ENCODE results near the gene FBXL17. TPM values are rescaled to one million over a fixed set of nuclear protein-coding genes. Genes with fewer than 3 reads are reported as not detected.

Gene FBXL17
- total RNA-seq, 4 donors from 2014 or later = 14.9 to 62.5 (median 20.6) TPM

DNA sequence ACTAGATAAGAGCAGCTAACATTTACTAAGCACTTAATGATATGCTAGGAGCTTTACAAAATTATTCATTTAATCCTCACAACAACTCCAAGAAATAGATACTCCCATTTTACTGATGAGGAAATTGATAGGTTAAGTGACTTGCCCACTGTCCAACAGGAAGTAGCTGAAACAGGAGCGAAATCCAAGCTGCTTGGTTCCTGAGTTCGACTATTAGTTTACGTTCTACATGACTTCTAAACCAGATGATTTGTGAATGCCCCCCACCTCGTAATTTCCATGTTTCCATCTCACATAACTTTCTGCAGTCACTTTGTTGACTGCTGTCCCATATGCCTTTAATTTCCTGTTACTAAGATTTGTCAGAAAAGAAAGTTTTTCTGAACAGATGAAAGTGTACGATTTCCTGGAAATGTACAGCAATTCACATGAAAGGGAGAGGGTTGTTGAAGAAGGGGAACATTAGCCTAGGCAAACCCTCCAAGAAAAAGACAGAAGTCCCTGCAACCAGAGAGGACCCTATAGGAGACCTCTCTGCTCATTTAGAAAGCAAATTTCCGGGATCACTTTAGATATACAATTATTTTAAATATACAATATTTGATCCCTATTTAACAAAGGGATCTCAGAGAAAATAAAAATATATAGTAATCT is 432.1 kb downstream of the FBXL17 start:
- DNase-seq (ENCODE audit: low spot score in 2 of 2) = no peak
- TF ChIP-seq, protein P1, sequence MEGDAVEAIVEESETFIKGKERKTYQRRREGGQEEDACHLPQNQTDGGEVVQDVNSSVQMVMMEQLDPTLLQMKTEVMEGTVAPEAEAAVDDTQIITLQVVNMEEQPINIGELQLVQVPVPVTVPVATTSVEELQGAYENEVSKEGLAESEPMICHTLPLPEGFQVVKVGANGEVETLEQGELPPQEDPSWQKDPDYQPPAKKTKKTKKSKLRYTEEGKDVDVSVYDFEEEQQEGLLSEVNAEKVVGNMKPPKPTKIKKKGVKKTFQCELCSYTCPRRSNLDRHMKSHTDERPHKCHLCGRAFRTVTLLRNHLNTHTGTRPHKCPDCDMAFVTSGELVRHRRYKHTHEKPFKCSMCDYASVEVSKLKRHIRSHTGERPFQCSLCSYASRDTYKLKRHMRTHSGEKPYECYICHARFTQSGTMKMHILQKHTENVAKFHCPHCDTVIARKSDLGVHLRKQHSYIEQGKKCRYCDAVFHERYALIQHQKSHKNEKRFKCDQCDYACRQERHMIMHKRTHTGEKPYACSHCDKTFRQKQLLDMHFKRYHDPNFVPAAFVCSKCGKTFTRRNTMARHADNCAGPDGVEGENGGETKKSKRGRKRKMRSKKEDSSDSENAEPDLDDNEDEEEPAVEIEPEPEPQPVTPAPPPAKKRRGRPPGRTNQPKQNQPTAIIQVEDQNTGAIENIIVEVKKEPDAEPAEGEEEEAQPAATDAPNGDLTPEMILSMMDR (IDR thresholded peaks at IDR 0.05) = no peak
- TF ChIP-seq POLR2A (IDR thresholded peaks at IDR 0.05) (no peak), EP300 (IDR thresholded peaks at IDR 0.05) (no peak), POLR2AphosphoS5 (IDR thresholded peaks at IDR 0.05) (no peak)
- WGBS = 61% methylated on average over 6 of the region's 6 CpGs
- H3K4me1 ChIP-seq = no peaks in the 10 kb centered on the region
- H3K36me3 ChIP-seq = no peaks in the 10 kb centered on the region
- H3K9me3 ChIP-seq = no peaks in the 10 kb centered on the region
- H3K4me3 ChIP-seq = no peak overlapping the region
- no peak overlapping the region for H3K27ac ChIP-seq
- no peaks in the 10 kb centered on the region for H3K27me3 ChIP-seq

DNA sequence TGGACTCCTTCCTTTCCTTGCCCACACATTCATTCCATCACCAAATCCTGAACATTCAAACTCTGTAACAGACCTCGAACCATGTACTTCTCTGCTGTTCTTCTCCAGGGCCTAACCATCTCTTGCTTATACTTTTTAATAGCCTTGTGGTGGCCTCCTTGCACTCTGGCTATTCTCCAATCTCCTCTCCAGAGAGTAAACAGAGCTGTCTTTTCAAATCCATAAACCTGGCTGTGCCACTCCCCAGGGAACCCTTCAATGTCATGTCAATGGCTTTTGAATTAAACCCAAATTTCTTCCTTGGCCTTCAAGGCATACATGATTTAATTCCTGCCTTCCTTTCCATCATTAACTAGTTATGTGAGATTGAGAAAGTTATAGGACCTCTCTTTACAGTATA is 433.5 kb downstream of the FBXL17 start:
- Histone ChIP-seq H3K36me3 (no peaks in the 10 kb centered on the region), H3K27me3 (no peaks in the 10 kb centered on the region), H3K9me3 (no peaks in the 10 kb centered on the region), H3K27ac (no peak overlapping the region), H3K4me1 (no peaks in the 10 kb centered on the region), H3K4me3 (no peak overlapping the region)
- no peak for DNase-seq (ENCODE audit: low spot score in 2 of 2)
- TF ChIP-seq EP300 (IDR thresholded peaks at IDR 0.05) = no peak
- TF ChIP-seq POLR2A (IDR thresholded peaks at IDR 0.05) = no peak
- TF ChIP-seq POLR2AphosphoS5 (IDR thresholded peaks at IDR 0.05) = no peak
- TF ChIP-seq, protein P1 (IDR thresholded peaks at IDR 0.05) = no peak
- WGBS = 82% methylated on average over 1 of the region's 1 CpG

GRCh38 chr5:107945061-107945460 is 436.8 kb downstream of the FBXL17 start:
- H3K36me3 ChIP-seq = no peaks in the 10 kb centered on the region
- no peaks in the 10 kb centered on the region for H3K27me3 ChIP-seq
- TF ChIP-seq, protein P1 (IDR thresholded peaks at IDR 0.05) = no peak
- TF ChIP-seq POLR2A (IDR thresholded peaks at IDR 0.05) (no peak), POLR2AphosphoS5 (IDR thresholded peaks at IDR 0.05) (no peak), EP300 (IDR thresholded peaks at IDR 0.05) (no peak)
- no peaks in the 10 kb centered on the region for H3K9me3 ChIP-seq
- no peaks in the 10 kb centered on the region for H3K4me1 ChIP-seq
- H3K4me3 ChIP-seq = no peak overlapping the region
- WGBS = 92% methylated on average over 2 of the region's 2 CpGs
- H3K27ac ChIP-seq = no peak overlapping the region
- DNase-seq (ENCODE audit: low spot score in 2 of 2) = no peak

DNA sequence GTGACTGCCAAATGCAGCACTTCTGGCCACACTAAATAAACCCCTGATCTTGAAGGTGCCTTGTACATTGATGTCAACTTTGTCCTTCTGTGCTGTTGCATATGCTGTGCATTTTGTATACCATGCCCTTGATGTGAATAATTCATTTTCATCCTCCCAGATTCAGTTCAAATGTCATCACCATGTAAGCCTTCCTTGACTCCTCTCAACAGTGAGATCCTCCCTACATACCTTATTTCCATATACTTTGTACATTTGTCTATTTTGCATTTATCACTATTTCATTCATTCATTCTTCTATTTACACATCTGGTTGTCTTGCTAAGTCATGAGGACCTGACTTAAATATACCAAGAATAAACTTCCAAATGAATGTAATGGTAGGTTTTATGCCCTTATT is 438.0 kb downstream of the FBXL17 start:
- Histone ChIP-seq H3K27ac (no peak overlapping the region), H3K9me3 (no peaks in the 10 kb centered on the region), H3K4me1 (no peaks in the 10 kb centered on the region), H3K36me3 (no peaks in the 10 kb centered on the region), H3K4me3 (no peak overlapping the region), H3K27me3 (no peaks in the 10 kb centered on the region)
- no peak for DNase-seq (ENCODE audit: low spot score in 2 of 2)
- TF ChIP-seq EP300 (IDR thresholded peaks at IDR 0.05) (no peak), POLR2AphosphoS5 (IDR thresholded peaks at IDR 0.05) (no peak), POLR2A (IDR thresholded peaks at IDR 0.05) (no peak)
- TF ChIP-seq, protein P1 (IDR thresholded peaks at IDR 0.05) = no peak

- Histone ChIP-seq H3K4me1 (no peaks in the 10 kb centered on the region), H3K36me3 (no peaks in the 10 kb centered on the region), H3K4me3 (no peak overlapping the region), H3K27me3 (no peaks in the 10 kb centered on the region), H3K27ac (no peak overlapping the region), H3K9me3 (no peaks in the 10 kb centered on the region)
- TF ChIP-seq POLR2A (IDR thresholded peaks at IDR 0.05) = no peak
- no peak for TF ChIP-seq POLR2AphosphoS5 (IDR thresholded peaks at IDR 0.05)
- TF ChIP-seq, protein P1 (IDR thresholded peaks at IDR 0.05) = no peak
- no peak for TF ChIP-seq EP300 (IDR thresholded peaks at IDR 0.05)
- no peak for DNase-seq (ENCODE audit: low spot score in 2 of 2)
- WGBS = 76% methylated on average over 2 of the region's 2 CpGs
Measured at GRCh38 chr5:107941036-107941435, 440.9 kb downstream of the FBXL17 start.
